CD4-positive, alpha-beta T cell treated with Interleukin-15 for 4 hours (primary cell): ENCODE results near the gene TRDMT1.

Experiments used
- DNase-seq: peaks from one replicate; pipeline ENCODE4 v3.0.0-alpha.2; 2020; ENCODE audit warnings: low spot score

TRDMT1 gene

DNA sequence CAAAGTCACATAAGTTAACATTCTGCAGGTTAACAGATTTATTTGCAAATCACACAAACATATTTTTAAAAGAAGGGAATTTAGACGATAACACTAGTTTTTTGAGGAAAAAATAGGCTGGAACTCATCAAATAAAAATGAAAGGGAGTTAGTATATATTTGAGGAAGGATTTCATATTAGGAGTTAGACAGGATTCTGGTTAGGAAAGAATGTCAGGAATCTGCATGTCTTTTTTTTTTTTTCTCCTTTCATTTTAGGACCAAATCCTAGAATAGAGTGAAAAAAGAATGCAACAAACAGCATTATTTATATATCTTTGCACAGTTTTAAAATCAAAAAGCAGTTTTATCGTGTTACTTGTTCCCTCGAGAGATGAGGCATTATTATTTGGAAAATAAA lies 8.9 kb upstream of the TRDMT1 start:
- DNase-seq: no peak

DNA sequence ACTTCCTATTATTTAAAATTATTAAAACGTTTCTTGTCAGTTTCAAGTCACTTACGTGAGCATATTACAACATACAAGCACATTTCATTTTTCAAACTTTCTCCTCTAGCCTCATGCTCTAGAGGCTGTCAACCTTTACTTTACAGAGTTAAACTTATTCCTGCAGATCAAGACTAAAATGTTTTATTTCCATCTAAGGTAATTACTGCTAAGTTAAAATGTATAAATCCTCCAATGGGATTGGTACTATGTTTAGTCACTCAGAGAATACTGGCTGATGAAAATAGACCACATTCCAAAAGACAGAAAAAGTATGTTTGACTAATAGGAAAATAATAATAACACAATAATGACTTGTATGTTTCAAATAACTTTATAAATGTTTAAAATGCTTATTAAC lies 8.4 kb upstream of the TRDMT1 start:
- DNase-seq: no peak

DNA sequence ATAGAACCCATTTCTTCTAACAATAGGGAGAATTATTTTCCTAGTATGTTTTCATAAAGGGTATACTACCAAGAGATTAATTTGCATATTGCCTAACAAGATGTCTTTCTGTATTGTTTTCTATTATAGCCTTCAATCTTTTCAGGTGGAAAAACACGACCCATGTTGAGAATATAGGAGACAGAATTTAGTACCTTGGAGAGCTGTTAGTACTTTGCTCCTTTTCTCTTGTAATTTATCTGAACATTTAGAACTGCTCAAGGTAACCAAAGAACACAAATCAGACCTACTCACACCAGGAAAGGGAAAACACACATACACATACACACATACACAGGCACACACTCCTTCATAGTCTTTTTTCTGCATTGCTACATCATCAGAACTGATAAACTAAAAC lies 7.8 kb upstream of the TRDMT1 start:
- no peak for DNase-seq

DNA sequence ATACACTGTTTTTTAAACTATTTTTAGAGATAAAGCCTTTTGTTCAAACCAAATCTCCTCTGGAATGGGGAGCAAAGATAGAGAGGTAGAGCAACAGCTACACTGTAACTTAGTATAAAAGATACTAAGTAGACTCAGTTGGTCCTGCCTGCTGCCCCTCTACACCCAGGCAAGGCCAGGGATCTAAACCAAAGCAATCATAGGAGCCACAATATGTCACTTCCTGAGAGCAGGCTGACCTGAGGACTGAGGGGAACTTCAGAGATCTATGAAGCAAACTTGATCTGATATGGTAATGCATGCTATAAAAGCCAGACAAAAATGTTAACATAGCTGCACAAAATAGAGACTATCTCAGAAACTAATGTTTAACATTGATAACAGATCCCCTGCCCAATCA lies 7.0 kb upstream of the TRDMT1 start:
- no peak for DNase-seq

DNA sequence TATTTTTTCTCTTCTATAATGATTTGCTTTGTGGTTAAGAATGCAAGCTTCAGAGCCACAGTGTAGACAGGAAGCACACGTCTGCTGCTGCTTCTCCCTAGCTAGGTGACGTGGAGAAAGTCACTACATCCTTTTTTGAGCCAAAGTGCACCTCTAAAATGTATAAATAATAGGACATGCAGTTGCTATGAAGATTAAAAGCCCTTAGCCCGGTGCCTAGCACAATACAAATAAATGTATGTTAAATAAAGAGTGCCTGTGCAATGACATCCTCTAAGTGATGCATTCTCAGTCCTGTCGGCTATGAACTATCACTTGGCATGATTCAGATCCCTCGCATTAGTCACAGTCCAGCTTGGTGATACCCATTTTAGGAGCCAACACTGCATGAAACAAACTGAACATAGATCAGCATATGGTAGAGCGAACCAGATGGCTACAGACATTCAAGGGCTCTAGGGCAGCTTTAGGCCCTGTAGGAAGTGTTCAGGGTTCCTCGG lies 4.8 kb upstream of the TRDMT1 start:
- DNase-seq: peak; percentile 85

DNA sequence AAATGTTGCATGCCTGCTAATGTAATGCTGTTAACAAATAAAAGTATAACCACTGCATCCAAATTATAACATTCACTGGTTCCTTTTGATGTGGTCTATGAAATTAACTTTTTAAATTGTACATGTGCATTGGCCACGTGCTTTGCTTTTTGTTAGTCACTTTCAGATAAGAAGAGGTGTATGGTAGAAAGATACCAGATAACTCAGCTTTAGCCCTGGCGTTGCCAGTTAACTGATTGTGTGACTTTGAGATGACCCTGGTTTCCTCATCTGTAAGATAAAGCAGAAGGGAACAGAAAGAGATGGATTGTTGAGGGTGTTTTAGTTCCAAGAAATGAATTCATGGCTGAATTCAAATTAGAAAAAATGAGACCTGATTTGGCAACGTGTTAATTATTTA lies 1.9 kb upstream of the TRDMT1 start:
- DNase-seq: peak; percentile 19

DNA sequence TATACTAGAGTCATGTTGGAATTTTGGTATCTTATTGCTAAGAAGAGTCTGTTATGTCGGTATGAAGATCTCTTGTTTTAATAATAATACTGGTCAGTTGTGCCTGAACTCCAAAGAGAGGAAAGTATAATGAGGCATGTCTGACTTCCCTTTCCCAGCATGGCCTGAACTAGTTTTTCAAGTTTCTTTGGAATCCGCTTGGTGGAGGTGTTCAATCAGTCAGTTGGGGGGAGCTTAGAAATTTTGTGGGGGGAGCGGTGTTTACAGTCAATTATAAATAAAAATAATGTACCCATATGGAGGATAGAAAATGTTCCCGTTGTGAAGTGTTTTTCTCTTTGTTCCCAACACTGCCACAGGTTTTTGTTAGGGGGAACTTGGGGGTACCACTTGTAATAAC lies 1.5 kb upstream of the TRDMT1 start:
- no peak for DNase-seq

DNA sequence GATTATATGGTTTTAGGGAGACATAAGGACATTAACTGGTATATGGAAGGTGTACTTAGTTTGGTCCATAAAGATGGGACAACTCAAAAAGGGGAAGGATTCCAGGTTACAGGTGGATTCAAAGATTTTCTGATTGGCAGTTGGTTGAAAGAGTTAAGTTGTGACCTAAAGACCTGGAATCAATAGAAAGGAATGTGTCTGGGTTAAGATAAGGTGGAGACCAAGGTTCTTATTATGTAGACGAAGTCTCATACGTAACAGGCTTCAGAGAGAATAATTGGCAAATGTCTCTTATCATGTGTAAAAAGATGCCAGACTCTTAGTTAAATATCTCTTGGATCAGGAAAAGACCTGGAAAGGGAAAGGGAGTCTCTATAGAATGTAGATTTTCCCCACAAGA lies 1.0 kb upstream of the TRDMT1 start:
- no peak for DNase-seq

DNA sequence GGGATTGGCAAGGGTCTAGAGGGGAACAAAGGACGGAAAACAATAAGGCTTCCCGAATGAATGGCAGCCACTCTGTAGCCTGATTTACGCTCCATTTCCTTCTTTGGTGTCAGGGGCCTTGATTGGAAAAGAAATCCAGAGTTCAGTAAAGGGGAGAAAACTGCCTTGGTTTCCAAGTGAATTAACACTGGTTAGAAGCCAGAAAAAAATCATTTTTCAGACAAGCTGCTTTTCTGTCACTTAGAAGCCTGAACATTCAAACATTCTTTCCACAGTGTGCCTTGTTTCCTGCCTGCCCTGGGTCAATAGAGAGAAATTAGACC lies 283 bp upstream of the TRDMT1 start:
- DNase-seq: no peak

DNA sequence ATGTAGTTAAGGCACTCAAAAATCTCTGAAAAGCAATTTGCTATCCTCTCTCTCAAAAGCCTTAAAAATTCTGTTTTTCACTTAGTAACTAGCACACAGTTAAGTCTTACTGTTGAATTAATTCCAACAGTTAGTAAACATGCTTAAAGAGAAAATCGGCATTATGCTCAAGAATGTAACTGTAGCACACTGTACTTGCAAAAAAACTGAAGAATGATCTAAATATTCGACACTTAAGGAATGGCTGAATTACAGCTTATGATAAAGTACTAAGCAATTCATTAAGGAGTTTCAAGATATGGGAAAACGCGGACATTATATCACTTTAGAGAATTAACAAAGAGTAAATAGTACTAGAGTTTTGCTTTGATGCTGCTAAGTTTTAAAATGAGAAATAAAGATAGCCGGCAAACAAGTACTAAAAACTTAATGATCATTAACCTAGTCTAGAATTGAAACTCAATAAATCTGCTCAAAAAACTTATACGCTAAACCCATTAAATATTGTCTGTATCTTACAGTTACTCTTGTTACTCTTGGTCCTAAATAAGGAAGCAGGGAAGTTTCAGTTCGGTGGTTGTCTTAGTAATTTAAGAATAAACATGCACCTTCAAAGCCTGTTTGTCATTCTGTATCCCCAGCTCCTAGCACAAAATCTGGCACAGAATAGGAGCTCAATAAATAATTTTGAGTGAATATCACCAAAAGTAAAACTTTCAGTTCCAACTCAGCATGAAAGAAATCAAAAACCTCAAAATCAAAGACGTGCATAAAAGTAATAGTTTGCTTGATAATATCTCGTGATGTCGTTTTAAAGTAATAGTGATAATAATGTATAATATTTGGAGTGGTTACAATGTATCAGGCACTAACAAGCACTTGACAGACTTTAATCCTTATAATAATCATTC lies 1.2 kb downstream of the TRDMT1 start:
- DNase-seq: no peak

DNA sequence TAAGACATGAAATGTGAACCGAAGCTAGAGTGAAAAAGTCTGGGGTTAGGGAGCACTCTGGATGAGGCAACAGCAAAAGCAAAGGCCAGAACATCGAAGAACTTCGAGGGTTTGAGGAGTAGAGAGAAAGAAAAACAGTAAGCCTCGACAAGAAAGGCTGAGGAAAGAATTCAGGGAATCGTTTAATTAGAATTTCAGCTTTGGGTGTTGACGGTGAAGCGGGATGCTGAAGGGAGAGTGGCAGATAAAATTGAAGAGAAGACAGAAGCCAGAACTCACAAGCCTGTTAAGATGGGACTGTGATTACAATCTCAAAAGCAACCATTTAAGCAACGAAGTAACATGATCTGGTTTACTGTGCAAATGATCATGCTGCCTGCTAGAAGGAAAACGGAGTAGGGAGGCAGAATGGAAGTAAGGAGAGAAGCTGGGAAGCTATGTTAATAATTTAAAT lies 2.1 kb downstream of the TRDMT1 start:
- no peak for DNase-seq

DNA sequence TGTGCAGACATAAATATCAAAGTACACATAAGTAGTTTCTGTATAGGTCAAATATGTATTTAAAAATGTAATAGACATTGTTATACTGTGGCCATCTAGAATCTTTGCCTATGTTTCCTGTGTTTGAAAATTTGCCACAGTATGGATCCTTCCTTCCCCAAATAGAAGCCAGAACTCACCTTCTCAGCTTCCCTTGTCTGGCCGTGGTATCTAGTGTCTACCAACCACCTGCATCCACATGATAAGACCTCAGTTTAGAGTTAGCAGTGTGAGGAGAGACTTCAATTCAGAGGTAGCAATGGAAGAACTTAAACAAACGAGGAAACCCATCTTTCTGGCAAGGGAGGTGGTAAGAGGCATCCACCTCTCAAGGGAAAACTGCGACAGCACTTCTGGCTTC lies 4.9 kb downstream of the TRDMT1 start:
- no peak for DNase-seq

DNA sequence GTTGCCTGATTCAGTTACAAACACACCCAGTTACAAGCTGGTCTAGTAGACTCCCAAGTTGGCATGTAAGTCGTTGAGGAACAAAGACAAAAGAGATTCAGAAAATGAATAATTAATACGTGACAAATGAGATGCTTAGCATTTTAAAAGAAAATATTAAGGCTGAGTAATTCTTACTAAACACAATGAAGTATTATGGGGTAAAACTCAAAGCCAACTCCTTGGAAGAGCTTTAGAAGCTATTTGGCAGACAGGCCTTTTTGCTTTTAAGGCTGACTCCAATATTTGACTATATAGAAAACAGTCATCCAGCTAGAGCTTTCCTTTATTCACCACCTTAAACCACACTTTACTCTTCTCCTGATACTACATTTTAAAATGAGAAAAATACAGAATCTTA lies 5.4 kb downstream of the TRDMT1 start:
- DNase-seq: no peak

DNA sequence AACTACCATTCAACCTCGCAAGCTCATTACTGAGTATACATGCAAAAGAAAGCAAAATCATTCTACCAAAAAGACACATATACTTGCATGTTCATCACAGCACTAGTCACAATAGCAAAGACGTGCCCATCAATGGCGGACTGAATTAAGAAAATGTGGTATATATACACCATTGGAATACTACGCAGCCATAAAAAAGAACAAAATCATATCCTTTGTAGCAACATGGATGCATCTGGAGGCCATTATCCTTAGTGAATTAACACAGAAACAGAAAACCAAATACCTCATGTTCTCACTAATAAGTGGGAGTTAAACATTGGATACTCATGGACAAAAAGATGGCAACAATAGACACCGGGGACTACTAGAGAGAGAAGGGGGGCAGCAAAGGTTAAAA lies 6.4 kb downstream of the TRDMT1 start:
- DNase-seq: no peak

DNA sequence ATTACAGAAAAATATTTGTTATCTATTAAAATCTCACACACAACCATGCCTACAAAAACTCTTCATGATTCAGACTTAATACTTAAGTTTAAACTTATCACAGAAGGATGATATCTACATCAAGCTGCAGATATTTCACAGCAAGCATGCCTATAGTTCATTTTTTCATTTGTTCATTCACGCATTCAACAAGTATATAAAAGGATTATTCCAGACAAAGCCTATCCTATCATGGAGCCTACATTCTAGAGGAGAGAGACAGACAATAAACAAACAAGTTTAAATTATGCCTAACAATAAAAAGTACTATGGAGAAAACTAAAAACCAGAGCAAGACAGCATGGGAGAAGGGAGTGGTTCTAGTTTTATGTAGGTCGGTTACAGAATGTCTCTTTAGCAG lies 10.9 kb downstream of the TRDMT1 start:
- DNase-seq: no peak

DNA sequence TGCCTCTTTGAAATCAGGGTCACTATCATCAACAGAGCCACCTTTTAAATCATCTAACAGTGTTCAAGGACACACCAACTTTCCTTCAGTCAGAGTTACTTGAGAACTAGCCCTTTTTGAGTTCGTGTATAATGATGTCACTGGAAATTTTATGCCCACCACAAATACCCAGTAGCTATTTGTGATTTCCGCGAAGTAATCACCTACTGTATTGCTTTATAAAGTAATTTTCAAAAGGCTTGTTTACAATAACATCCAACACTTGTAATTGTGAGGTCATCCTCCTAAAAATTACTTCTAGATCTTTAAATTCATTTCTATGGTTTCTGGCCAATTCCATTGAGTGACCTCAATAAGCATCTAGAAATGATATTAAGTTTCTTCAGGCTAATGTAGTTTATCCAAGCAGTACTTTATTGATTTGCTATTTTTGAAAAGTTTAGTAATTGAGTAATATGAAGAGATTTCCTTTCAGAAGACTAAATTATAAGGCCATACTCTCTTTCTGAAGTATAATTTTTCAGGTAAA lies 12.8 kb downstream of the TRDMT1 start:
- DNase-seq: no peak

DNA sequence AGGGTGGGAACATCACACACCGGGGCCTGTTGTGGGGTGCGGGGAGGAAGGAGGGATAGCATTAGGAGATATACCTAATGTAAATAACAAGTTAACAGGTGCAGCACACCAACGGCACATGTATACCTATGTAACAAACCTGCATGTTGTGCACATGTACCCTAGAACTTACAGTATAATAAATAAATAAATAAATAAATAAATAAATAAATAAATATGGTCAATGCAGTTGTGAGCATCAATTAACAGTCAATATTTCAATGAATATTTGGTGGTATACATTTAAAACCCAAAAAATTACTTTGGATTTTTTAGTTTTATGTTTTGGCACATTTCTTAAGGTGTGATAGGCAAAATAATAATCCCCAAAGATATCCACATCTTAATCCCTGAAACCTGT lies 15.6 kb downstream of the TRDMT1 start:
- DNase-seq: no peak

DNA sequence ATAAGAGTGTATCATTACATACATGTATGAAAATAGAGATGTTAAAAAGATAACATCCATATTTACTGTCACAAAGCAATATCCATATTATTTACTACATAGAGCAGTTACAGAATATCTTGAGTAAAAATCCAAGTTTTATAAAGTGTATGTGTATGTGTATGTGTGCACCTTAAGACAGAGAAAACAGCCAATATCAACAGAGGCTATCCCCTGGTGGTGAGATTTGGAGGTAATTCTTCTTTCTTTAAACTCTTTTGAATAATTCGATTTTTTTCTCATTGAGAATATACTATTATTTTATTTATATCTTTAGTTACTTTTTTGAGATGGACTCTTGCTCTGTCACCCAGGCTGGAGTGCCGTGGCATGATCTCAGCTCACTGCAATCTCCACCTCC lies 18.4 kb downstream of the TRDMT1 start:
- no peak for DNase-seq

DNA sequence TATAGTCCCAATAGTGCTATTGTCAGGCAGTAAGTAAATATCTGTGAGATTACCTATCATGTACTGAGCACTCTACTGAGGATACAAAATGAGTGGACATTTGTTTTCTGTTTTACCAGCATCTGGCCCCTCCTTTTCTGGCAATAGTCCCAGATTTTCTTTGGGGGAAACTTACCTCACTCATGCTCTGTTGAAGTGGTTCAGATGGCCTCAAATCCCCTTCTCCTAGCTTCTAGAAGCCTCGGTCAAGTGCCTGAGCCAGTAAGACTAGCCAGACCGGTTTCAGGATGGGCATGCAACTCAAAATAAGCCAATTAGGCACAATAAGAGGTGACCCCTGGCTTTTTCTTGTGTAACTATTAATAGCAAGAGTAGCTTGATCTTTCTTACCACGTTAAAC lies 19.7 kb downstream of the TRDMT1 start:
- no peak for DNase-seq

DNA sequence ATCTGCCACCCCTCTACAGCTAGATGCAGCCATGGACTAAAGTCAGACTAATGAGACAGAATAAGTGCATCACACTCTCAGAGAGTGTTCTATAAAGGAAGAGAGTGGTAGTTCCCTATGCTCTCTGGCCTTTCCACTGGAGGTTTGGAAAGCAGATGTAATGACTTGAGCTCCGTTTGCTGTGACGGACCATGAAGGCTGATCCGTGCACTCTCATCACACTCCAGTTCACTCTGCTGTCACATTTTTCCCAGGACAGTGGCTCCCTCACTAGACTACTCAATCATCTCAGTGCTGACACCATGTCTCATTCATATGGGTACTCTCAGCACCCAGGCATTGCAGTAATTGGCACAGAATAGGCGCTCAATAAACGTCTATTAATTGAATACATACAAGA lies 20.4 kb downstream of the TRDMT1 start:
- no peak for DNase-seq

DNA sequence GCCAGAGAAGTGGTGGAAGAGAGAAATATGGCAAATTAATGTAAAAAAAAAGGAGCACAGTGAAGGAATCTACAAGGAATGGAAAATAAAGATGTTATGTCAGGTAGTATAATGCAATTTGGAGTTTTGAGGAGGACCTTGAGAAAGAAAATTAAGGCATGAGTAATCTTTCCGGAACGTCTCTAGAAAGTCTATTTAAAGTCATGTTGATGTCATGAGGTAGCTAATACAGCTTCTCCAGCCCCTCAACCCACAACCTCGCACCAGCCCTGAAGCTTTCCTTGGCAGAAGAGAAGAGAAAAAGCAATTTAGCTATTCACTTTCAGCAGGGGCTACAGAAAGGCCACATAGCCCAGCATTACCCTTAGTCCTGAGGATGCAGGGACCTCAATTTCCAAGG lies 22.5 kb downstream of the TRDMT1 start:
- DNase-seq: no peak

DNA sequence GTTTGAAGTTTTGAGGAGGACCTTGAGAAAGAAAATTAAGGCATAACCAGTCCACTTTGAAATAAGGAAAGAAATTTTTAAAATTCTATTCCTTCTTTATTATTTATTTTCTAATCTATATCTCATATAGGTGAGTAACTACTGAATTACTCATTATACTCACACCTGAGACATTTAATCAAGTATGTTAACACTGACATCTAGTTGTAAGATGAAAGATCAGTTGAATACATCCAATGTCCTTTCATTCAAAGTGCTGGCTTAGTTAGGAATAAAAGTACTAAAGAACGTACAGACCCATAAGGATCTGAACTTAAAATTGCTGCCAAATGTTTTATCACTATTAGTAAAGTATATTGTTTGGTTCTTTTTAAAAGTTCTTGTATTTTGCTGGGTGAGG lies 23.5 kb downstream of the TRDMT1 start:
- no peak for DNase-seq

DNA sequence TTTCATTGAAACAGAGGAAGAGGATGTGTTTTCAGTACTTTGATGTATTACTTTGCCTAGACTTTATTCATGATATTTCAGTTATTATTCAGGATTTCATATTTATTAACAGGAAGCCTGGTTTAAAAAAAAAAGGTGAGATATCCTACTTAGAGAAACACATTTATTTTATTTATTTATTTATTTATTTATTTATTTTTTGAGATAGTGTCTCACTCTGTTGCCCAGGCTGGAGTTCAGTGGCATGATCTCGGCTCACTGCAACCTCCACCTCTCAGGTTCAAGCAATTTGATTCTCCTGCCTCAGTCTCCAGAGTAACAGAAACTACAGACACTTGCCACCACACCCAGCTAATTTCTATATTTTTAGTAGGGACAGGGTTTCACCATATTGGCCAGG lies 24.5 kb downstream of the TRDMT1 start:
- no peak for DNase-seq

DNA sequence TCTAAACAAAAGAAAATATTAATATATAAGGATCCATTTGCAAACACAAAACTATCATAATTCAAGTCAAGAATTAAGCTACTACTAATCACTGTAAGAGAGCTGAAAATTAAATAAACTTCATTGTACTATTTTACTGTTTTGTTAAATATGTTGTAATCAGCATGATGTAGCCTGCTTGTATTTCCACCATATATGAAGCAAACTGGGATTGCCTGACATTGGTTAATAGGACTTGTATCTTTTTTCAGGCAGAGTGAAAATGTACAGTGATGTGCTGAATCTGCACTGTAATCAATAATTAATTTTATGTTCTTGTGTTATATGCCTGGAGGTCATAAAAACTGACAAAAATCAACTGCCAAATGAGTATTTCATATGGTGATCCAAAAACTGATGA lies 25.4 kb downstream of the TRDMT1 start:
- no peak for DNase-seq
